ENCODE results near the gene ZNF343.
"Not testable (repeated sequence)": the region's sequence is repeated elsewhere in the genome, so short reads cannot be mapped to it uniquely, and the experiment has no call there.

Gene ZNF343

GRCh38 chr20:2508631-2509467 lies at the start of gene ZNF343:
Gene ZNF343, minus strand, starts transcription at chr20:2508915. Its CDS starts 15,020 bp downstream, at chr20:2493895.
- DNase-seq (ENCODE audit: low read depth): peak; percentile 63

GRCh38 chr20:2557873-2558580 lies 49.3 kb upstream of the ZNF343 start:
- no peak for DNase-seq (ENCODE audit: low read depth)

GRCh38 chr20:2545594-2545993 lies 36.9 kb upstream of the ZNF343 start:
- no peak for DNase-seq (ENCODE audit: low read depth)

- DNase-seq (ENCODE audit: low read depth): no peak
Observed at GRCh38 chr20:2544211-2544610, 35.5 kb upstream of the ZNF343 start.

- DNase-seq (ENCODE audit: low read depth): no peak
Observed at GRCh38 chr20:2542361-2542760, 33.6 kb upstream of the ZNF343 start.

GRCh38 chr20:2541940-2542339 lies 33.2 kb upstream of the ZNF343 start:
- no peak for DNase-seq (ENCODE audit: low read depth)

GRCh38 chr20:2538931-2539720 lies 30.4 kb upstream of the ZNF343 start:
- DNase-seq (ENCODE audit: low read depth): no peak

GRCh38 chr20:2538356-2538755 lies 29.6 kb upstream of the ZNF343 start:
- no peak for DNase-seq (ENCODE audit: low read depth)

- no peak for DNase-seq (ENCODE audit: low read depth)
Observed at GRCh38 chr20:2537101-2537500, 28.4 kb upstream of the ZNF343 start.

- no peak for DNase-seq (ENCODE audit: low read depth)
Observed at GRCh38 chr20:2536560-2536986, 27.9 kb upstream of the ZNF343 start, which contains the start of gene TMC2. Gene TMC2, plus strand, starts transcription at chr20:2536573. Its CDS starts 49 bp downstream, at chr20:2536622.

GRCh38 chr20:2535711-2536559 lies 27.2 kb upstream of the ZNF343 start:
- DNase-seq (ENCODE audit: low read depth): no peak

GRCh38 chr20:2533118-2533517 lies 24.4 kb upstream of the ZNF343 start:
- no peak for DNase-seq (ENCODE audit: low read depth)

GRCh38 chr20:2528671-2529271 lies 20.1 kb upstream of the ZNF343 start:
- DNase-seq (ENCODE audit: low read depth): no peak

- DNase-seq (ENCODE audit: low read depth): no peak
Observed at GRCh38 chr20:2527762-2528161, 19.0 kb upstream of the ZNF343 start.

GRCh38 chr20:2526218-2526583 lies 17.5 kb upstream of the ZNF343 start:
- DNase-seq (ENCODE audit: low read depth): not testable (repeated sequence)

GRCh38 chr20:2524709-2525506 lies 16.2 kb upstream of the ZNF343 start:
- DNase-seq (ENCODE audit: low read depth): peak; percentile 11

GRCh38 chr20:2523919-2524708 lies 15.4 kb upstream of the ZNF343 start:
- peak; percentile 77 for DNase-seq (ENCODE audit: low read depth)

- not testable (repeated sequence) for DNase-seq (ENCODE audit: low read depth)
Observed at GRCh38 chr20:2522826-2523429, 14.2 kb upstream of the ZNF343 start.

Measured in stimulated activated CD8-positive, alpha-beta memory T cell treated with anti-CD3 and anti-CD28 coated beads, Interleukin-12 subunit alpha, Interleukin-12 subunit beta, amount 100 ng/mL, for 4 hours (primary cell).